ENCODE data around the gene SFT2D1. TPM values are rescaled to one million over a fixed set of nuclear protein-coding genes. Genes with fewer than 3 reads are reported as not detected.

SFT2D1 gene
- total RNA-seq, 1 experiment from 2014 or later = 40.2 TPM

DNA sequence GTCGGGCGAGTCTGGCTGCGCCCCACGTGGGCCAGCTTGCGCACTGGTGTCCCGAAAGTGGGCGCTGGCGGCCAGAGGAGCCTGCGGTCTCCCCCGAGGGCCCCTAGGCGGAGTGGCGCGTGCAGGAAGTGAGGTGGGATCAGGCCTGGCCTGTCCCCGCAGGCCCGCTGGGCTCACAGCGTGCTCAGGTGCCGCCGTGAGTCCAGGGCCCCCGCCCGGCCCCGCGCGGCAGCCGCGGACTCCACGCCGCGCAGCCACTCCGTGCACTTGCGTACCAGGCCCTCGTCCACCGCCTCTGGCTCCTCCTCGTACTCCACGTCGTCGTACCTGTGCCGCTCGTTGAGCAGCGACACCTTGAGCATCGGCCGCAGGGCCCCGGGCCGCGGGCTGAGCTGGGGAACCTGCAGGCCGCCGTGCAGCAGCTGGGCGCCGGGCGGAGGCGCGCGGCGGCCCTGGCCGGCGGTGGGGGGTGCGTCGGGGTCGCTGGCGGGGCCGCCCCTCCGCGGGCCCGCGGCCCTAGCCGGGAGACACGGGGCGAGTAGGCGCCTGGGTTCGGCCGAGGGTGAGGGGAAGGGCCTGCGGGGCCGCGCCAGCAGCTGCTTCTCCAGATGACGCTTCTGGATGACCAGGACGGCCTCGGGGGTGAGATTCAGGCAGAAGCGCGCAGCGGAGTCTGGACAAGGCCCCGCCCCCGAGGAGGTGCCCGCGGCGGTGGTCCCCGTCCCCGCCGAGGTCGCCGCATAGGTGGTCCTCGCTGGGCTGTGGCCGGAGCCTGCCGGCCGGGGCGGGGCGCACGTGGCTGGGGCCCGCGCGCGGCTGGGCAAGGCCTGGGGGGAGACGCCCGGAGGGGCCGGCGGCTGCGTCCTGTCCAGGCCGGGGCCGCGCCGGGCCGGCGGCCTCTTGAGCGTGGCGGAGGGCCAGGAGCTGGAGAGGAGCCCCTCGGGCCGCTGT lies 35.0 kb downstream of the SFT2D1 start:
- Histone ChIP-seq H3K14ac (ENCODE audit: insufficient read depth, low read length) (peak overlapping the region; percentile 88; the same call in 1 of the 2 replicates), H4K20me1 (ENCODE audit: control insufficient read depth, insufficient read depth, insufficient read length) (no peaks in the 10 kb centered on the region), H4K91ac (ENCODE audit: insufficient read length, low read depth, low read length) (no peak overlapping the region), H2BK120ac (ENCODE audit: low read depth, low read length, poor library complexity, severe bottlenecking) (no peak overlapping the region), H2AK5ac (ENCODE audit: insufficient read length, low read length) (no peak overlapping the region), H3K27ac (ENCODE audit: insufficient read length, low read depth, low read length) (no peak overlapping the region), H2BK15ac (ENCODE audit: low read depth, low read length) (no peak overlapping the region), H3K79me1 (ENCODE audit: insufficient read depth, low read depth, low read length, poor library complexity, severe bottlenecking) (no peaks in the 10 kb centered on the region), H3K23me2 (ENCODE audit: insufficient read length, low read depth, low read length, poor library complexity, severe bottlenecking) (peaks cover 17% of the 10 kb centered on the region), H3K4me2 (ENCODE audit: insufficient read depth, insufficient read length, low read length) (peak overlapping the region; percentile 75), H4K8ac (replicated peaks; ENCODE audit: insufficient read length, low read depth, low read length) (no peak overlapping the region), H3K18ac (ENCODE audit: insufficient read length, low read depth, low read length) (no peak overlapping the region), H3K56ac (ENCODE audit: insufficient read length, low read depth, low read length) (no peak overlapping the region), H3T11ph (ENCODE audit: low read length) (no peak overlapping the region), H3K79me2 (ENCODE audit: insufficient read depth, low read length) (no peaks in the 10 kb centered on the region), H3K27me3 (ENCODE audit: insufficient read depth, low read length) (peaks cover 29% of the 10 kb centered on the region; the same call in 1 of the 2 replicates), H3K4me1 (ENCODE audit: insufficient read depth, low read length) (no peaks in the 10 kb centered on the region; the same call in 1 of the 2 replicates), H2BK12ac (ENCODE audit: insufficient read length, low read depth, low read length) (no peak overlapping the region), H4K5ac (ENCODE audit: insufficient read length, low read depth, low read length) (no peak overlapping the region), H2BK20ac (ENCODE audit: low read depth, low read length, poor library complexity, severe bottlenecking) (no peak overlapping the region), H3K9ac (ENCODE audit: extremely low read depth, insufficient read length, low read length) (no peak overlapping the region), H3K9me3 (ENCODE audit: control insufficient read depth, low read depth, low read length) (no peaks in the 10 kb centered on the region), H3K4ac (ENCODE audit: low read depth, low read length) (no peak overlapping the region), H2BK5ac (ENCODE audit: insufficient read length, low read length) (no peak overlapping the region), H2AFZ (ENCODE audit: low read length) (no peak overlapping the region), H3K23ac (ENCODE audit: insufficient read length, low read depth, low read length) (no peak overlapping the region)
- H3K27me3 Mint-ChIP-seq (ENCODE audit: low read depth) = peaks cover 78% of the 10 kb centered on the region
- peaks cover 4 to 7% of the 10 kb centered on the region in 2 experiments for H3K4me1 Mint-ChIP-seq
- no peaks in the 10 kb centered on the region; a peak in 1 of 7 replicates for H3K36me3 Mint-ChIP-seq (ENCODE audit: insufficient read depth in 1 of 3, low read depth in 3 of 3)
- peaks cover 0 to 3% of the 10 kb centered on the region in 2 experiments; a peak in 1 of 5 replicates for H3K9me3 Mint-ChIP-seq
- H3K4me3 Mint-ChIP-seq = peak overlapping the region; percentile 50 to 54; a peak in 3 of 5 replicates
- H3K27ac Mint-ChIP-seq = no peak overlapping the region
- no CpG with 5 or more reads among the region's 115 CpGs for WGBS (ENCODE audit: extremely low coverage, insufficient read length, low lambda C conversion rate)
- peak; percentile 79 for DNase-seq
- TF ChIP-seq, protein P1, sequence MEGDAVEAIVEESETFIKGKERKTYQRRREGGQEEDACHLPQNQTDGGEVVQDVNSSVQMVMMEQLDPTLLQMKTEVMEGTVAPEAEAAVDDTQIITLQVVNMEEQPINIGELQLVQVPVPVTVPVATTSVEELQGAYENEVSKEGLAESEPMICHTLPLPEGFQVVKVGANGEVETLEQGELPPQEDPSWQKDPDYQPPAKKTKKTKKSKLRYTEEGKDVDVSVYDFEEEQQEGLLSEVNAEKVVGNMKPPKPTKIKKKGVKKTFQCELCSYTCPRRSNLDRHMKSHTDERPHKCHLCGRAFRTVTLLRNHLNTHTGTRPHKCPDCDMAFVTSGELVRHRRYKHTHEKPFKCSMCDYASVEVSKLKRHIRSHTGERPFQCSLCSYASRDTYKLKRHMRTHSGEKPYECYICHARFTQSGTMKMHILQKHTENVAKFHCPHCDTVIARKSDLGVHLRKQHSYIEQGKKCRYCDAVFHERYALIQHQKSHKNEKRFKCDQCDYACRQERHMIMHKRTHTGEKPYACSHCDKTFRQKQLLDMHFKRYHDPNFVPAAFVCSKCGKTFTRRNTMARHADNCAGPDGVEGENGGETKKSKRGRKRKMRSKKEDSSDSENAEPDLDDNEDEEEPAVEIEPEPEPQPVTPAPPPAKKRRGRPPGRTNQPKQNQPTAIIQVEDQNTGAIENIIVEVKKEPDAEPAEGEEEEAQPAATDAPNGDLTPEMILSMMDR (conservative IDR thresholded peaks at IDR 0.05) = peak; percentile 24; the same call in 1 of the 3 replicates
